Dendritic cell treated with granulocyte-macrophage colony-stimulating factor and Interleukin-4, amounts not matched to agents 40 ng/mL and 50 ng/mL, for 4 days (primary cell): ENCODE results near the gene CPTP.
"Not testable (repeated sequence)": the region's sequence is repeated elsewhere in the genome, so short reads cannot be mapped to it uniquely, and the experiment has no call there.

Experiments used
- H3K27ac Mint-ChIP-seq: one replicate; pipeline ENCODE4 v1.8.0; 2022; ENCODE audit warnings: mild to moderate bottlenecking, mixed read lengths
- H3K27me3 Mint-ChIP-seq: one replicate; pipeline ENCODE4 v1.8.0; 2022; ENCODE audit warnings: mild to moderate bottlenecking, mixed read lengths
- H3K36me3 Mint-ChIP-seq: one replicate; pipeline ENCODE4 v1.8.0; 2022; ENCODE audit warnings: low read depth, mixed read lengths
- H3K4me1 Mint-ChIP-seq: one replicate; pipeline ENCODE4 v1.8.0; 2022; ENCODE audit warnings: low read depth, mixed read lengths
- H3K4me3 Mint-ChIP-seq: one replicate; pipeline ENCODE4 v1.8.0; 2022; ENCODE audit warnings: mild to moderate bottlenecking, moderate library complexity, mixed read lengths
- H3K9me3 Mint-ChIP-seq: one replicate; pipeline ENCODE4 v1.8.0; 2022; ENCODE audit warnings: mixed read lengths
- intact Hi-C: fragments of 100-400 bp; cut with micrococcal nuclease; formaldehyde crosslinking; loops from one replicate; pipeline ENCODE4 v1.15.0; 2022

The CPTP gene

DNA sequence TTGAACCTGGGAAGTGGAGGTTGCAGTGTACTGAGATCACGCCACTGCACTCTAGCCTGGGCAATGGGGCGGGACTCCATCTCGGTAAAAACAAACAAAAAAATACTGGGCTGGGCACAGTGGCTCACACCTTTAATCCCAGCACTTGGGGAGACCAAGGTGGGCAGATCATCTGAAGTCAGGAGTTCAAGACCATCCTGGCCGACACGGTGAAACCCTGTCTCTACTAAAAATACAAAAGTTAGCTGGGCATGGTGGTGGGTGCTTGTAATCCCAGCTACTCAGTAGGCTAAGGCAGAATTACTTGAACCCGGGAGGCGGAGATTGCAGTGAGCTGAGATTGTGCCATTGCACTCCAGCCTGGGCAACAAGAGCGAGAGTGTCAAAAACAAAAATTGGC lies 8.4 kb upstream of the CPTP start:
- H3K36me3 Mint-ChIP-seq: peaks cover 96% of the 10 kb centered on the region
- H3K27me3 Mint-ChIP-seq, intact Hi-C loops, H3K9me3 Mint-ChIP-seq, H3K4me3 Mint-ChIP-seq: not testable (repeated sequence)
- peak overlapping the region; percentile 31 for H3K27ac Mint-ChIP-seq
- H3K4me1 Mint-ChIP-seq: peaks cover 11% of the 10 kb centered on the region

DNA sequence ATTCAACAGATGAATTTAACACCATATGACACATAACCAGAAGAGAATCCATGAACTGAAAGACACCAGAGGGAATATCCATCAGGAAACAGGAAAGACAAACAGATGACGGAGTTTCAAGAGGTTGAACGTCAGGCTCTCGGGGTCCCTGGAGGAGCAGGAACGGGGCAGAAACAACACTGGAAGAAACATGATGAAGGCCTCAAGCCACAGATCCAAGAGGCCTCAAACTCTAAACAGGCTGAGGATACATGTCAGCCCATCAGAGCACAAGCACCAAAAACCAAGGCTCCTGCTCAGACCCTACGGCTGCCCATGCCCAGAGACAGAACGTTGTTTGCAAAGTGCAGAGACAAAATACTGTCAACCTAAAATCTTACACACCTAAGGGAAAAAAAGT lies 7.2 kb upstream of the CPTP start:
- H3K4me3 Mint-ChIP-seq: no peak overlapping the region
- peaks cover 21% of the 10 kb centered on the region for H3K4me1 Mint-ChIP-seq
- intact Hi-C loops: no loop called here
- H3K27me3 Mint-ChIP-seq: no peaks in the 10 kb centered on the region
- peaks cover 90% of the 10 kb centered on the region for H3K36me3 Mint-ChIP-seq
- no peaks in the 10 kb centered on the region for H3K9me3 Mint-ChIP-seq
- peak overlapping the region; percentile 50 for H3K27ac Mint-ChIP-seq

DNA sequence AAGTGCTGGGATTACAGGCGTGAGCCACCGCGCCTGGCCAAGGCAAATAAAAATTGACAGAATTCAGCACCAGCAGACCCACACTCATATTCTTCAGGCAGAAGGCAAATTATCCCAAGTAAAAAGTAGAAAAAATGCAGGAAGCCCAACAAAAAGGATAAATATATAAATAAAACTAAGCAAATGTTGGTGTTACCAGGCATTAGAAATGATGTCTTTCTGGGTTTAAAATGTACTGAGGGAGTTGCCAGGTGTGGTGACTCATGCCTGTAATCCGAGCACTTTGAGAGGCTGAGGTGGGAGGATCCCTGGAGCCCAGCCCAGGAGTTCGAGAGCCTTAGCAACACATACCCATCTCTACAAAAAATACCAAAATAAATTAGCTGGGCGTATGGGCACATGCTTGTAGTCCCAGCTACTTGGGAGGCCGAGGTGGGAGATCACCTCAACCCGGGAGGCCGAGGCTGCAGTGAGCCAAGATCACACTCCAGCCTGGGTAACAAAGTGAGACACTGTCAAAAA lies 6.4 kb upstream of the CPTP start:
- Mint-ChIP-seq H3K9me3 (no peaks in the 10 kb centered on the region), H3K4me1 (peaks cover 29% of the 10 kb centered on the region), H3K27ac (no peak overlapping the region), H3K36me3 (peaks cover 88% of the 10 kb centered on the region), H3K27me3 (no peaks in the 10 kb centered on the region), H3K4me3 (no peak overlapping the region)
- intact Hi-C loops: no loop called here

DNA sequence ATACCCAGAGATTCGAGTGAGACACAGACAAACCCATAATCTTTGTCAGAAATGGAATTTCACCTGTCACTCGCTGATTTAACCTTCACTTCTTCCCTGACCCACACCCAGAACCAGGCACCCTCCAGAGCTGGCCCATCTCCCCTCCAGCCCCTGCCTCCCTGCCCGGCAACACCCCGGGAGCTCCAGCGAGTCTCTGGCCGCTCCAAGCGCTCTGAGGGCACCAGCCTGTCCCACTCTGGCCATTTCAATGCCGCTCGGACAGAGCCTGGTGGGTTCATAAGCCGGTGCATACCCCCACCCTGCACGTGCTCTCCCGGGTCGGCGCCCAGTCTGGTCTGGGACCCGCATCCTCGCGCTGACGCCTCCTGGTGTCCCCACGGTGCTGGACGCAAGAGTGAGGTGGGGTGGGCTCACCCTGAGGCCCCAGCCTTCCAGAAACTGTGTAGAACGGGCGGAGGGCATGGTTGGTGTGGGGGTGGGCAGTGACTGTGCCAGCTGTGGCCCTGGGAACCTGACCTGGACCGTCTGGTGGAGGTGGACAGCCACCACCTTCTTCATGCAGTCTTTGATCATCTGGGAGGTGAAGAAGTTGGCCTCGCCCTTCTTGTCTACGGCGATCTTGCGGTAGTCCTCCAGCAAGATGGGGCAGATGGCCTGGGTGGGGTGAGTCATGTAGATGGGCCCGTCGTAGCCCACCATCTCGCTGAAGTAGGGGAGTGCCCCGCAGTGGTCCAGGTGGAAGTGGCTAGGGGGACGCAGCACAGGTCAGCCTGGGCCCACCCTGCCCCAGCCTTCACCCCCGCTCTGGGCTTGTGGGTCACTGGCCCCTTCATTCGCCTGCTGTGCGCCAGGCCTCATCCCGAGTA lies 5.6 kb upstream of the CPTP start:
- intact Hi-C loops: no loop called here
- peaks cover 80% of the 10 kb centered on the region for H3K36me3 Mint-ChIP-seq
- peaks cover 35% of the 10 kb centered on the region for H3K4me1 Mint-ChIP-seq
- no peak overlapping the region for H3K4me3 Mint-ChIP-seq
- no peaks in the 10 kb centered on the region for H3K27me3 Mint-ChIP-seq
- no peak overlapping the region for H3K27ac Mint-ChIP-seq
- H3K9me3 Mint-ChIP-seq: no peaks in the 10 kb centered on the region

DNA sequence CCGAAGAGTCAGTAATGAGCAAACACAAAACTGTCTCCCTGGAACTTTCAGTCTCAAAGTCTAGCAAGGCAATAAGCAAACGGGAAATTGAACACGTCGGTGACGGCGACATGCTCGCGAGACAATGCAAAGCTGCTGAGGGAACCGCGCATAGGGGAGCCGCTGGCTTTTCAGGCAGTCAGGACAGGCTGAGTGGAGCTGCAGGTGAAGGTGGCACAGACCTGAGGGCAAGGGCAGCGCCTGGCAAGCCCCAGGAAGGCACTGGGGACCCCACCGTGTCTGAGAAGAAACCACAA lies 5.0 kb upstream of the CPTP start:
- Mint-ChIP-seq H3K4me3 (no peak overlapping the region), H3K27me3 (no peaks in the 10 kb centered on the region), H3K9me3 (no peaks in the 10 kb centered on the region), H3K36me3 (peaks cover 79% of the 10 kb centered on the region), H3K4me1 (peaks cover 35% of the 10 kb centered on the region), H3K27ac (no peak overlapping the region)
- intact Hi-C loops: no loop called here

DNA sequence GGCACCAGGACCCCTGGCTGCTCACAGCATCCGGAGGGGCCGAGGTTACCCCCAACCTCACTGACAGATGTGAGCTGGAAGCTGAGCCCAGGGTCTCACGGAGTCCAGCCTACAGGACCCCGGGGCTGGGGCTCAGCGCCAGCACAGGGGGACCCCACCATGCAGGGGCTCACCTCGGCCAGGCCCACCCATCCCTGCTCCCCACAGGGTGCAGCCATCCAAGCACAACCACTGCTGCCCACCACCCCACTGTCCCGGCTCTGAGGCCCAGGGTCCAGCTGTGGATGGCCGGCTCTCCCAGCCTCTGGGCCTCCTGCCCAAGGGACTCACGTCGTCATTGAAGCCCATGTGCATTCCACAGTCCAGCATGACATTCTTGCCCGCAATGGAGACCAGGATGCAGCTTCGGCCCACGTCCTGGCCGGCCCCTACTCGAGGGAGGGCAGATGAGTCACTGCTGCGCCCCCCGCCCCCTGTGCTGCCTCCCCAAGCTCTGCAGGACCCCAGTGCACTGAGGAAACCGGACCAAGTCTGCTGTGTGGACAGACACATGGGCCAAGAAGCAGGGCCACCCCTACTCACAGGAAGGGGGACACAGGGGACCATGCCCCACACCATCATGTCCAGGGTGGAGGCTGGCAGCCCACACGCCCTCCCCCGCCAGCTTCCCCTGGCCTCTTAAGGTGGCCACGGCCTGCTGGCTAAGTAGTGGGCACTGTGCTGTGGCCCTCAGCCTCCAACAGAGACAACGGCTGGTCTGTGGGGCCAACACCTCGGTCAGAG lies 3.7 kb upstream of the CPTP start:
- no peaks in the 10 kb centered on the region for H3K27me3 Mint-ChIP-seq
- no peak overlapping the region for H3K4me3 Mint-ChIP-seq
- intact Hi-C loops: no loop called here
- H3K36me3 Mint-ChIP-seq: peaks cover 68% of the 10 kb centered on the region
- H3K4me1 Mint-ChIP-seq: peaks cover 37% of the 10 kb centered on the region
- H3K27ac Mint-ChIP-seq: no peak overlapping the region
- no peaks in the 10 kb centered on the region for H3K9me3 Mint-ChIP-seq

DNA sequence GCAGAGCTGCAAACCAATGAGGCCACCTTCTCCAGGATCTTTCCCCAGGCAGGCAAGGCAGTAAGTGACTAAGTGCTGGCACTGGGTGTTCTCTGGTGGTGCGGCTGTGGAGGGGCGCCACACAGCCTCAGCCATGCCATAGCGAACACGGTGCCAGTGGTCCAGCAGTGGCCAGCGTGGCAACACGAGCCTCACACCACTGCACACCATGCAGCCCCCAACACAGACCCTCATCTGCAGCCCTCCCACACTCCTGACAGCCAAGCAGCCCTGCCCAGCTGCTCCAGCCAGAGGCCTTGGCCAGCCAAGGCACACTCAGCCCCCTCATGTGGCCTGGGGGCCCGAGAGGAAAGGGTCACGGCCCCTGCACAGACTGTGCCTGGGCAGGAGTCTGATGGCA lies 3.1 kb upstream of the CPTP start:
- H3K4me1 Mint-ChIP-seq: peaks cover 43% of the 10 kb centered on the region
- H3K9me3 Mint-ChIP-seq: no peaks in the 10 kb centered on the region
- intact Hi-C loops: no loop called here

DNA sequence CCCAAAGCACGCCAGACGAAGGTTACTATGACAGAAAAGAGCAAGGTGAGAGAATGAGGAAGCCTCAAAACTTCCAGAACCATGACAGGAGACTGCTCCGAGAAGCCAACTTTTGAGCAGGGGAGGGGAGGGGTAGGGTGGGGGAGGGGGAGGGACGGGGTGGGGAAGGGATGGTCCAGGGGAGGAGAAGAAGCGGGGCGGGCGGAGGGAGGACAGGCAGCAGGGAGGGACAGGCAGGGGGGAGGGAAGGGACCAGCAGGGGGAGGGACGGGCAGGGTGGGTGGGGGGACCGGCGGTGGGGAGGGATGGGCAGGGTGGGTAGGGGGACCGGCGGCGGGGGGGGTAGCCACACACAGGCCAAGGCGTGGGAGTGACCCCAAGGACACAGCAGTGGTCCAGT lies 2.2 kb upstream of the CPTP start:
- no peaks in the 10 kb centered on the region for H3K27me3 Mint-ChIP-seq
- no peaks in the 10 kb centered on the region for H3K9me3 Mint-ChIP-seq
- peak overlapping the region; percentile 41 for H3K4me3 Mint-ChIP-seq
- H3K27ac Mint-ChIP-seq: no peak overlapping the region
- H3K36me3 Mint-ChIP-seq: peaks cover 68% of the 10 kb centered on the region
- intact Hi-C loops: no loop called here
- H3K4me1 Mint-ChIP-seq: peaks cover 43% of the 10 kb centered on the region

More for the DNA sequence above, 3.1 kb upstream of the CPTP start:
- no peaks in the 10 kb centered on the region for H3K27me3 Mint-ChIP-seq
- H3K36me3 Mint-ChIP-seq: peaks cover 65% of the 10 kb centered on the region
- no peak overlapping the region for H3K4me3 Mint-ChIP-seq
- no peak overlapping the region for H3K27ac Mint-ChIP-seq

DNA sequence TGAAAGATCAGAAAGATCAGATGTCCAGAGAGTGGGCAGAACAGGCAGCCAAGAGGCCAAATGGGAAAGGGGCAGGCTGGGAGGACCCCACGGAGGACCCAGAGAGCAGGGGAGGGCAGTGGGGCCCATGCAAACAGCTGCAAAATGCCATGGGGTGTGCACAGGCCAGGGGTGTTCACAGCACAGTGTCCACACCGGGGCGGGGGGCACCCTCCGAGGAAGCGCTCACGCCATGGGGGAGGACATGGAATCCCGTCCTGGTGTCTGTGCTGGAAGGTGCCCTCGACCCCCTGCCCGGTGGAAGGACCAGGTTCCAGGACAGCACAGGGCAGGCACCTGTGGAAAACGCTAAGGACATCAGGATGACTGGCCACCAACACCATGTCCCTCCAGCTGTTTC lies 1.6 kb upstream of the CPTP start:
- peak overlapping the region; percentile 80 for H3K4me3 Mint-ChIP-seq
- intact Hi-C loops: no loop called here
- peaks cover 68% of the 10 kb centered on the region for H3K36me3 Mint-ChIP-seq
- H3K9me3 Mint-ChIP-seq: no peaks in the 10 kb centered on the region
- no peak overlapping the region for H3K27ac Mint-ChIP-seq
- peaks cover 43% of the 10 kb centered on the region for H3K4me1 Mint-ChIP-seq
- no peaks in the 10 kb centered on the region for H3K27me3 Mint-ChIP-seq

DNA sequence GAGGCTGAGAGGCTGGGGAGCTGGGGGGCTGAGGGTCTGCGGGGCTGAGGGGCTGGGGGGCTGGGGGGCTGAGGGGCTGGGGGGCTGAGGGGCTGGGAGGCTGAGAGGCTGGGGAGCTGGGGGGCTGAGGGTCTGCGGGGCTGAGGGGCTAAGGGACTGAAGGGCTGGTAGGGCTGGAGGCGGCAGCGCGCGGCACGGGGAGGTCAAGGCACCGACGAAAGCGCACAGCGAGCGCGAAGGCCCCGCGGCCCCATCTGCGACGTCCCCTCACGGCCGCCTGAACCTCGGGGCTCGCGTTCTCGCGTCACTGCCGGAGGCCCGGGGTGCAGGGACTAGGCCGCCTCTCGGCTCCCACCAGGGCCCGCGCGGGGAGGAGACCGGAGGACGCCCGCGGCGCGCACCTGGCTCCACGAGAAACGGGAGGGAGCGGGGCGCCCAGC lies 498 bp upstream of the CPTP start:
- intact Hi-C loops: loop anchor here (2.0 kb wide), 1 partner anchor 15 kb away; the partner anchor contains the start of gene PUSL1
- peak overlapping the region; percentile 76 for H3K27ac Mint-ChIP-seq
- peak overlapping the region; percentile 77 for H3K4me3 Mint-ChIP-seq
- H3K27me3 Mint-ChIP-seq: no peaks in the 10 kb centered on the region
- peaks cover 43% of the 10 kb centered on the region for H3K4me1 Mint-ChIP-seq
- H3K9me3 Mint-ChIP-seq: no peaks in the 10 kb centered on the region
- peaks cover 68% of the 10 kb centered on the region for H3K36me3 Mint-ChIP-seq

DNA sequence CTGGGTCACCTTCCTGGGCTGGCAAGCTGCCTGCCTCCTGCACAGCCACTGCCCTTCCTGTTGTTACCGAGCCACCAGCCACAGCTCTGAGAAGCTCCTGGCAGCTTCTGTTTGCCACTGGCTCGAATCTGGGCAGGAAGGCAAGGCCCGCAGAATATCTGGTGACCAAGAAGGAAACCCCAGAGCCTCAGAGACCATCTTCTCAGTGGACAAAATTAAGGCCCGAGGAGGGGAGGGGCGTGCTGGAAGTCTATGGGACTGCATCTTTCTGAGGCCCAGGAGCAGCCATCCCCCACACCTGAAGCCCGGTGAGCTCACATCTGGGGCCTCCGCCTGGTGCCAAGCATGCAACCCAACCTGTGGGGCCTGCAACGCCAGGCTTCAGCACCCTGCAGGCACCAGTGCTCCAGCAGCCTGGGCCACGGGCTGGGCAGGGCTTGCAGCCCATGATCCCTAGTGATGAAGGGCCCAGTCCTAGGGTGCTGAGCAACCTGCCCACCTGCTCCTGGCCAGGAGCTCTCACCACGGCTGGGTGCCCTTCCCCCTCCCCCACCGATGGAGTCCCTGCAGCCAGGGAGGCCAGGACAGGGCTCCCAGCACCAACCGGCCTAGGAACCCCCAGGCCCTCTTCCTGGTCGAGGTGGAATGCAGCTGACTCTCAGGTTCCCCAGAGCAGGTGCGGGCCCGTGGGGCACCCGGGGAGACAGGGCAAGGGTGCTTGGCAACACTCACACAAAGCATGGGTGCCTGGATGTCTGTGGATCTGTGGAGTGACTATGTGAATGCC lies 879 bp downstream of the CPTP start:
- Mint-ChIP-seq H3K9me3 (no peaks in the 10 kb centered on the region), H3K4me1 (peaks cover 43% of the 10 kb centered on the region), H3K27me3 (no peaks in the 10 kb centered on the region), H3K4me3 (peak overlapping the region; percentile 77), H3K27ac (peak overlapping the region; percentile 76), H3K36me3 (peaks cover 56% of the 10 kb centered on the region)
- intact Hi-C loops: loop anchor here (2.0 kb wide), 1 partner anchor 17 kb away; the partner anchor contains the start of gene PUSL1

DNA sequence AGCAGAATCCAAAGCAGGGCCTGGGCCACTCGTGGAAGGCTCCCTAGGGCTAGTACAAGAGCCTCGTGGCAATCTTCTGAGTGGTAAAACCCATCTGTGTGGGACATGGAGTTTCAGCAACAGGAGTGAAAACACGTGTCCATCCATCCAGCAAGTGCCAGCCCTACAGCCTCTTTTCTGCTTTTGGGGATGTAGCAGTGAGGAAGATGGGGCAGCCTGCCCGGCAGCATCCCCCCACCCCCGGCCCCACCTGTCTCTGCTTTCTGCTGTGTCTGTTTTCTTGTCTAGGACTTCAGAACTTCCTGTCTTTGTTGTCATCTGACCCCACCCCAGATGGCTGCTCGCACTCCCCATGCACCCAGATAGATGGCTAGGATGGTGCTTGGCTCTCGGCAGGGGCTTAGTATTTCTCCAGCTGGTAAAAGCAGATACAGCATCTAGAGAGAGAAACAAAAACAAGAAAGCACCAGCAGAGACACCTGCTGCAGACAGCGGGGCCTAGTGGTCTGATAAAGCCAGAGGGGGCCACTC lies 1.5 kb downstream of the CPTP start:
- intact Hi-C loops: no loop called here
- no peak overlapping the region for H3K27ac Mint-ChIP-seq
- peaks cover 38% of the 10 kb centered on the region for H3K4me1 Mint-ChIP-seq
- no peaks in the 10 kb centered on the region for H3K27me3 Mint-ChIP-seq
- peaks cover 50% of the 10 kb centered on the region for H3K36me3 Mint-ChIP-seq
- H3K9me3 Mint-ChIP-seq: no peaks in the 10 kb centered on the region
- peak overlapping the region; percentile 77 for H3K4me3 Mint-ChIP-seq

DNA sequence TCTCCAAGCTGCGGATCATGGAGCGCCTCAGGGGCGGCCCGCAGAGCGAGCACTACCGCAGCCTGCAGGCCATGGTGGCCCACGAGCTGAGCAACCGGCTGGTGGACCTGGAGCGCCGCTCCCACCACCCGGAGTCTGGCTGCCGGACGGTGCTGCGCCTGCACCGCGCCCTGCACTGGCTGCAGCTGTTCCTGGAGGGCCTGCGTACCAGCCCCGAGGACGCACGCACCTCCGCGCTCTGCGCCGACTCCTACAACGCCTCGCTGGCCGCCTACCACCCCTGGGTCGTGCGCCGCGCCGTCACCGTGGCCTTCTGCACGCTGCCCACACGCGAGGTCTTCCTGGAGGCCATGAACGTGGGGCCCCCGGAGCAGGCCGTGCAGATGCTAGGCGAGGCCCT lies 2.7 kb downstream of the CPTP start:
- no peaks in the 10 kb centered on the region for H3K27me3 Mint-ChIP-seq
- intact Hi-C loops: no loop called here

More for the DNA sequence above, 2.7 kb downstream of the CPTP start:
- Mint-ChIP-seq H3K36me3 (peaks cover 45% of the 10 kb centered on the region), H3K4me3 (no peak overlapping the region), H3K9me3 (no peaks in the 10 kb centered on the region), H3K4me1 (peaks cover 28% of the 10 kb centered on the region), H3K27ac (no peak overlapping the region)
